GF-D8 (cell line): ENCODE measurements around the gene G0S2.
"Not testable (repeated sequence)": the region's sequence is repeated elsewhere in the genome, so short reads cannot be mapped to it uniquely, and the experiment has no call there.

Source experiments
- DNase-seq: peaks from one replicate; lab custom pipeline; 2025; lab: John Stamatoyannopoulos, UW

G0S2 gene

GRCh38 chr1:209678981-209679539, 3.8 kb downstream of the G0S2 start:
- no peak for DNase-seq

- DNase-seq: no peak
Observed at GRCh38 chr1:209685821-209686220, 10.6 kb downstream of the G0S2 start.

GRCh38 chr1:209686322-209686721, 11.1 kb downstream of the G0S2 start:
- no peak for DNase-seq

DNA sequence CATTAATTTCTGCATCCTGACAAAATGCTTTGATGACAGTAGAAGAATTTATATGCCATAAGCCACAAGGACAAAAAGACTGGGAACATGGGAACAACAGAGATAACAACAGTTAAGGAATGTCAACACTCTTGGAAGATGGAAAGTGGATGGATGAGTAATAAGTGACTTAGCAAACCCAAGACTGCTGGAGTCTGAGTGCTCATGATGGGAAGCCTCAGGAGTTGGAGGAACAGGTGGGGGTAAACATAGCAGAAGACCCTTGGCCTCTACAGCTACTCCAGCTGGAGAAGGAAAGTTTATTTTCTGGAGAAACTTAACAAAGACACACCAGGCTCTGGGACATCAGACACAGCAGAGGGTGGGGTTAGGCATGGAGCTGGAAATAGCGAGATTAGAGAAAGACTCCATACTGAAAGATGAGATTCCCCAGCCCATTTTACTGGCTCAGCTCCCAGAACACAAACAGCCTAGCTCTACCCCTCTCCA, 13.6 kb downstream of the G0S2 start:
- no peak for DNase-seq

DNA sequence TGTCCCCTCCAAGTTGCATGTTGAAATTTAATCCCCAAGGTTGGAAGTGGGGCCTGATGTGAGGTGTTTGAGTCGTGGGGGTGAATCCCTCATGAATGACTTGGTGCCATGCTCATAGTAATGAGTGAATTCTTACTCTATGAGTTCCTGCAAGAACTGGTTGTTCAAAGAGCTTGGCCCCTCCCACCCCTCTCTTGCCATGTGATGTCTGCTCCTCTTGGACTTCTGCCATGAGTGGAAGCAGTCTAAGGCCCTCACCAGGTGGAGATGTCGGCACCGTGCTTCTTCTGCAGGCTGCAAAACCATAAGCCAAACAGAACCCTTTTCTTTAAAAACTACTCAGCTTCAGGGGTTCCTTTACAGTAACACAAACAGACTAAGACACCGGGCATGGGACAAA, 14.3 kb downstream of the G0S2 start:
- no peak for DNase-seq

- no peak for DNase-seq
Observed at GRCh38 chr1:209691237-209691636, 16.0 kb downstream of the G0S2 start.

GRCh38 chr1:209692296-209692695, 17.1 kb downstream of the G0S2 start:
- DNase-seq: no peak

- no peak for DNase-seq
Observed at GRCh38 chr1:209692745-209693504, 17.7 kb downstream of the G0S2 start.

GRCh38 chr1:209696673-209697072, 21.5 kb downstream of the G0S2 start:
- DNase-seq: no peak

DNA sequence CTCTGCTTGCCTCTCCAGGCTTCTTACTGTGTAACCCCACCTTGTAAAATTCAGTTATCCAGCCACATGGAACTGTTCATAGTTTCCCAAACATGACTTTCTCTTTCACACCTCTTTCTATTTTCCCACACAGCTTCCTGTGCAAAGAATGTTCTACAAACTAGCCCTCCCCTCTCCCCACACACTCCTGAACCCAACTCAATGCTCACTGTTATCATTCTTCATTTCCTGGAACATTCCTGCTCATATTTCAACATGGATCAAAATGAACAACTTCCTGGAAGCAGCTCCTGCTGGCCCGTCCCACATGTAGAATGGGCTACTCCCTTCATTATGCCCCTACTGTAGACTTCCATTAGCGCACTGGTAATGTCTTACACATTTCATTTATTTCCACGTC, 21.9 kb downstream of the G0S2 start:
- no peak for DNase-seq

DNA sequence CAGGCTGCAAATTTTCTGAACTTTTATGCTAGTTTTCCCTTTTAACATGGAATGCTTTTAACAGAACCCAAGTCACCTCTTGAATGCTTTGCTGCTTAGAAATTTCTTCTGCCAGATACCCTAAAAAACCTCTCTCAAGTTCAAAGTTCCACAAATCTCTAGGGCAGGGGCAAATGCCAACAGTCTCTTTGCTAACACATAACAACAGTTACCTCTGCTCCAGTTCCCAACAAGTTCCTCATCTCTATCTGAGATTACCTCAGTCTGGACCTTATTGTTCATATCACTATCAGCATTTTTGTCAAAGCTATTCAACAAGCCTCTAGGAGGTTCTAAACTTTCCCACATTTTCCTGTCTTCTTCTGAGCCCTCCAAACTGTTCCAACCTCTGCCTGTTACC, 25.5 kb downstream of the G0S2 start:
- DNase-seq: not testable (repeated sequence)

- DNase-seq: no peak
Observed at GRCh38 chr1:209702832-209703231, 27.6 kb downstream of the G0S2 start.

GRCh38 chr1:209703834-209704504, 28.8 kb downstream of the G0S2 start:
- DNase-seq: no peak

- DNase-seq: no peak
Observed at GRCh38 chr1:209704584-209704983, 29.4 kb downstream of the G0S2 start, which contains the start of gene HSD11B1. Gene HSD11B1 (plus strand): TSS chr1:209704846. CDS start chr1:209704943, 97 bp downstream.

DNA sequence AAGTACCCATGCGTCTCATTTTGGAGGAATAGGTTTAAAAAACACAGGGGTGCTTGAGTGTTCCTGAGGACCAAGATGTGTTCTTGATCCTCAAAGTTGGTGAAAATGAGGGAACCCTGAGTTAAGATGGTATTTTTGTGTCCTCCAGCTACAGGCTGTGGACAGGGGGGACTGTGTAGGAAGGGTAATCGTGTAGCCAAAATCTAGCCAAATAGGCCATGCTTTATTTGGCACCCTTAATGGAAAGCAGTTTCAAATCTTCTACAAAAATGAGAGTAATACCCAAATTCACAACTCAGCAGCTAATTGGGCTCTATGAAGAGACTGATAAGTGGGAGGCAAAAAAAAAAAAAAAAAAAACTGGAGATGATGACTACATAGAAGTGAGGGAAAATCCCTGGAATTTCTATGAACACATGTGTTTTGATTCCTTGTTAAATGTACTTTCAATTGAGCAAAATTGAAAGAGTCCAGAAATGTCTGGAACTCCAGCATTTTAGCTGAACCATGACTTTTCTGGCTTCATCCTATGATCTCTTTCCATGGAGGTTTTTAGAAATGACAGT, 29.9 kb downstream of the G0S2 start:
- no peak for DNase-seq

DNA sequence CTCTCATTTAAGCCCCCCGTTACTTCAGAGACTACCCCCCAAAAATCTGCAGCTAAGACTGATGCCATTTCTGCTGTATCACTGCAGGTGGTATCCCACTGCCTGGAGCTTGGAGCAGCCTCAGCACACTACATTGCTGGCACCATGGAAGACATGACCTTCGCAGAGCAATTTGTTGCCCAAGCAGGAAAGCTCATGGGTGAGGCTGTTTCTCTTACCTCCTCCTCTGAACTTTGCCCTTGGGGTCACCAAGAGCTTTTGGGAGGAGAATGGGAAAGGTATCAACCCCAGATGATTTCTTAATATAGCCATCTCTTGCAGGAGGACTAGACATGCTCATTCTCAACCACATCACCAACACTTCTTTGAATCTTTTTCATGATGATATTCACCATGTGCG, 31.4 kb downstream of the G0S2 start:
- no peak for DNase-seq

DNA sequence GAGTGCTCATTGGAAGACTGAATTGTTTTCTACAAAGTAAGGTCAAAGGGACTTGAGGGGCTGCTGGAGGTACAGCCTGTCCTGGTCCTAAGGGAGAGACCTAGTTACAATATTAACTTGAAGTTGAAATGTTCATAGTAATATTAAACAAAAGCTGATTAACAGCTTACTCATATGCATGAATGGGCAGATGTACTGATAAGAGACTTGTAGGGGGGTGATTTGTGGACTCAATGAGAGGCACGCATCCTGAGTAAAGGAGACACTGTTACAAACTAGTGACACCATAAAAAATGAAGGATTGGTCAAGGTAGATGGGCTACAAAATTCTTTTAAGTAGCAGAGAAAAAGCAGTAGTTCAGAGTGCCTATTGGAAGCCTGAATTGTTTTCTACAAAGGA, 32.1 kb downstream of the G0S2 start:
- DNase-seq: no peak

DNA sequence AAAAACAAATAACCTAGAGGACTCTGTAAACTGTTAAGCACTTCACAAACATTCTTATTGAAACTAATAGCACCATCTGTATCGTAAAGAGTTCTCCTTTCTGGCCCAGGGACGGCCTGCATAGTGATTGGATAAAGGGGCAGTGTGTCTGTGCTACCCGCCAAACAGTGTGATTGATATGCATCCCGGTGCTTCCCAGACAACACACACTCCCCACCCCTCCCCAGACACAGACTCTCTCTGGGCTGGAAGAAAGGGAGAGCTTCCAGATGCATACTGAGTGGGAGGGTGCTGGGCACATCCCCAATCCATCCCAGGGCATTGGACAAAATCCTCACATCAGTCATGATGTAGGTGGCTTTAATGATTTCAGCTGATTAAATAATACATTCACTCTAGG, 33.1 kb downstream of the G0S2 start:
- DNase-seq: no peak

DNA sequence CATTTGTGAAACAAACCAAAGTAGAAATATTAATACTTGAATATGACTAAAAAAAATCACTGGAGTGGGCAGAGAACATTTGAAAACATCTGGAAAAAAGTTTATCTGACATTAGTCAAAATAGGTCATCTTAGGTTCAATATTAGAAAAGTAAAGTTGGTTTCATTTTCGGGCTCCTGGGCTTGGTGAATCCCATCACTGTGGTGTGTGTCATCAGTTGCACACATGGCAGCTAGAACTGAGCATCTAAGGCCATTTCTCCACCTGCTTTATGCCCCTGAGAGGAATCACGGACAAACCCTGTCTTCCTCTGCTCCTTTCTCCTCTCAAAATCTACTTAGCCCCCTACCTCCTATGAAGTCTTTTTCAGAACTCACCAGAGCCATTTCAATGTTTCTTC, 34.9 kb downstream of the G0S2 start:
- DNase-seq: no peak

- no peak for DNase-seq
Observed at GRCh38 chr1:209710847-209711246, 35.6 kb downstream of the G0S2 start.

GRCh38 chr1:209714338-209714737, 39.1 kb downstream of the G0S2 start:
- DNase-seq: no peak

- no peak for DNase-seq
Observed at GRCh38 chr1:209715314-209715713, 40.1 kb downstream of the G0S2 start.

DNA sequence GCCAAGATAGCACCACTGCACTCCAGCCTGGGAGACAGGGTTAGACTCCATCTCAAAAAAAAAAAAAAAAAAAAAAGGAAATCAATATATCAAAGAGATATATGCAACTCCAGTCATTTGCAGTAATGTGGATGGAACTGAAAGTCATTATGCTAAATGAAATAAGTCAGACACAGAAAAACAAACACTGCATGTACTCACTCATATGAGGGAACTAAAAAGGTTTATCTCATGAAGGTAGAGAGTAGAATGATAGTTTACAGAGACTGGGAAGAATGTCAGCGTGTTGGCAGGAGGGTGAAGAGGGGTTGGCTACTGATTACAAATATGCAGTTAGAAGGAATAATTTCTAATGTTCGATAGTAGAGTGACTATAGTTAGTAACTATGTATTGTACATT, 42.6 kb downstream of the G0S2 start:
- DNase-seq: no peak
